HL-60/S4 treated with retinoic acid at 250 ng/mL for 4 days and 3 days (cell line): ENCODE measurements around the gene PSMA6.
"Not testable (repeated sequence)": the region's sequence is repeated elsewhere in the genome, so short reads cannot be mapped to it uniquely, and the experiment has no call there.

Source experiments
- in situ Hi-C: fragments of 300-500 bp; cut with MboI; formaldehyde crosslinking; loops from 2 replicates; pipeline ENCODE4 v1.7.0; 2022; ENCODE audit warnings: low sequenced_read_pairs

PSMA6 gene

DNA sequence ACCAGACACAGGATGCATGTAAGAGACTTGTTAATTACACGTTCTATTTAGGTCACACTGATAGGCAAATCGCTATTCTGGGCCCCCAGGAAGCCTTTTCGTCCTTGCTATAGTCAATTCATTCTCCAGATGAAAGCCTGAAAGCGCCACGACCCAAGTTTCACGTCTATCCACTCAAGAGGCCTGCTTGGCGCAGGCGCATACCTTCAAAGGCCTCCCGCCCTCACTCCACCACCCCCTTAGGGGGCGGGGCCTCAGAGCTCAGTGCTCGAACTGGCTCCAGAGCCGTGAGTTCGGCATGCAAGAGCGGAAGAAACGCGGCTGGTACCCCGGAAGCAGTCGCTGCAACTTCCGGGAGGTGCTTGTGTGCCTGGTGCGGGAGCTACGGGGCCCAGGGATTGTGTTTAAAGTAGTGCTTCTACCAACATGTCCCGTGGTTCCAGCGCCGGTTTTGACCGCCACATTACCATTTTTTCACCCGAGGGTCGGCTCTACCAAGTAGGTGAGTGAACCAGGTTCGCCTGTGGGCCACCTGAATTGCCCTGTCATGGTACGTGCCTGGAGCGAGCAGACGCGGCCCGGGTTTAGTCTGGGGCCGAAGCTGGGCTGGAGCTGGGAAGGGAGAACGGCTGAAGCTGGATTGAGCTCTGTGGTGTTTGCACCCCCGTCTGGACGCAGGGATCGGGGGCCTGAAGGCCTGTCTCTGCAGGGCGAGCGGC is at the start of gene PSMA6:
PSMA6 (plus strand) TSS at position 332 of the 719 bp plus-strand sequence; CDS start at position 427, 95 bp downstream.
- in situ Hi-C loops = no loop called here

DNA sequence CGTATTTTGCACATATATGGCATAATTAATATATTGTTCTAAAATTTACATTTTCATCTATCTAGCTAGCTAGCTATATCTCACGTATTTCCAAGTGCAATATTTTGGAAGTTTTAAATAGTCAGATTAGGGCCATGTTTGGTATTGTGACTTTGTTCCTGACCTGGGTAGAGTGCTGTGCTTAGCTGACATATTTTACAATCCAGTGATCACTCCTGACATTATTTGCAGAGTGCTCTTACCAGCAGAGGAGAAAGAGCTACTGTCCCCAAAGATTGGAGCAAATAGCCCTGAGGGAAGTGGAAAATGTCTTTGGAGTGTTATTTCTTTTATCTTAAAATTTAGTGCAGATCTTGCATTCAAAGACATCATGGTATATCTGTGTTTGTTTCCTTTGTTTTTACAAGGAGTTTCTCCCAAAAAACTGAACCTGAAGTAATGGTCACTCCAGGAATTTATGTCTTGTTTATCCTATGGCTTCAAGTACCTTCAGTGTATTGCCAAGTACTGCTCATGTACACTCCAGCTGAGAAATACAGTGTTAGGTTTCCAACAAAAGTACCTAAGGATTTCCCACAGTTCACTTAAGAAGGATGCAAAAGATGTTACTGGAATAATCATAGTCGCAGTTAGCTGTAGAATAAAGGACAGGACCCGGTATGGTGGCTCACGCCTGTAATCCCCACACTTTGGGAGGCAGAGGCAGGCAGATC is 49.4 kb upstream of the PSMA6 start:
- in situ Hi-C loops = no loop called here

DNA sequence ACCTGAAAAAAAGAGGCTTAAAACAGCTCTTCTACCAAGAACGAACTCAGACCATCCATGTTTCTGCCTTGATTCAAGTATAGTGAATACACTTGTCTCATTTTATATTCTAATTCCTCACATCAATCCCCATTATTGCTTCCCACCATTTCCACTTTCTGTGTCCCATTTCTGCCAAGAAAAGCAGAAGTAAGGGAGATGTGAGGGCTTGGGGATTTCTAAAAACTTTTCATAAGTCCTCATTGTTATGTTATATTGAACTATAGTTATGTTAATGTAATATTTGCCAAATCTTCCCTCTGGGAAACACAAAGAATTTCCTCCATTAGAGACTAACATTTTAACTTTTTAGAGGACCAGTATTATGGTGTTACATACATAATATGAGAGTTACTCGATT is 48.2 kb upstream of the PSMA6 start:
- in situ Hi-C loops = no loop called here

DNA sequence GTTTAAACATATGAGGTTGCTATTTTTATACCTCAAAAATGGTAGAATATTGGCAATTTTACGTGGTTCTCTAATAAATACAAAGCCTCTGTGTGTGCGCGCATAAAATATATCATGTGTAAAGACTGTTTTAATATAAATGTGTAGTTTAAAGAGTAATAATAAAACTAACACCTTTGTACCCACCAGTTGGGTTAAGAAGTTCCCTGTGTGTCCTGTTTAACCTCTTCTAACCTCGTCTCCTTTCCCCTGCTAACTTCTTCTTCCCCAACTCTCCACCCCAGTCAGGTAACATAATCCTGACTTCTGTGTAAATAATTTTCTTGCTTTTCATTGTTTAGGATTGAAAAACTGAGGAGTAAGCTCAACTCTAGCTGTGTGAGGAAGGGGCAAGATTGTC is 47.6 kb upstream of the PSMA6 start:
- in situ Hi-C loops = no loop called here

DNA sequence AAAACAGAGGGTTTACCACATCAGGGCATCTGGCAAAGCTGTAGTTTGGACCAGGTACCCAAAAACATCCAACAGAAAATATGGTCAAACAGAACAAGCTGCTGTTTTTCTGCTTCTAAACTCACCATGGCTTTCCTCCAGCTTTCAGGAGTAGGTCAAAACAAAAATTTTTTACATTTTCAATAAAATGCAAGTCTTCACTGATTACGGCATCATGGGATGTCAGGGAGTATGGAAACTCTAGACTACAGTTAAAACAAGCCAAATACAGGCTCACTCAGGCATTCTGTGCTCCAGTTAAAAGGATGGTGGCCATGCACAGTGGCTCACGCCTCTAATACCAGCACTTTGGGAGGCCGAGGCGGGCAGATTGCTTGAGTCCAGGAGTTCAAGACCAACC is 47.1 kb upstream of the PSMA6 start:
- in situ Hi-C loops = no loop called here

DNA sequence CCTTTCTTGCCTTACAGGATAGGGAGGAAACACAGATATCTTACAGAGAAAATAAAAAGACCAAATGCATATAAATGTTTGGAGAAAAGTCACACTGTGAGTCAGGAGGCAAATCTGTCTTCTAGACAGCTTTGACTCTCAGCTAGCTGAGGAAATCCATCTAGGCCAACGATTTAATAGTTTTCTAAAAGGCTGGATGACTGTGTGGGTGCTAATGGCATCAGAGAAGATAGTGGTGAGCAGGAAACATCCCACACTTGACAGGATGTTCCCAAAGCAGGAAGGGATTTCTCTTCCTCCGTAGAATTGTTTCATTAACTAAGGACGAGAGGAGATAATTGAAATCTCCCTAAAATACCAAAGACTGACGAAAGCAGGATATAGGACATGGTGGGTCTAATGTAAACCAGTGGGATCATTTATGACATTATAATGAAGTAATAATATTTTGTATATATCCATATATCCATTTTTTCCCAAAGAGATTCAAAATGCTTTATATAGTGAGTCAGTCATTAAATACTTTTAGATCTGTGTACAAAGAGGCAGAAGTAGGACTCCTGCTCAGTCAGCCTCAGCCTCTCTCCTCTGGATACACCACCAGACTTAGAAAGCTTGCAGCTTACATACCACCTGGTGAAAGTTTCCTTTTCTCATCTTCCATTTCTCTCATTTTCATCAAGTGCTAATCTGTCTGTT is 44.3 kb upstream of the PSMA6 start:
- in situ Hi-C loops = no loop called here

DNA sequence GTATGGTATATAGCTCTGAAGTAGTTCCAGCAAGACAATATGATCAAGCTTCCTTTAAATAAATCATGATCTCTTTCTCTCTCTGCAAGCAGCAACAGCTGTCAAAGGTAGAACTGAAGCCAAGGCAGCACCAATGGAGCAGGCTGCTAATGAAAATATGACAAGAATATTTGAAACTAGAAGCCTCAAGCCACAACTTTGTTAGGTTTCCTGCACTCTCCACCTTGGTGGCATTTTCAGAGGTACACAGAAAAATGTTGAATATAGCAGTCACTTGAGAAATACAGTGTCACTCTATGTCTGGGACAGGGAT is 43.8 kb upstream of the PSMA6 start:
- in situ Hi-C loops = no loop called here

DNA sequence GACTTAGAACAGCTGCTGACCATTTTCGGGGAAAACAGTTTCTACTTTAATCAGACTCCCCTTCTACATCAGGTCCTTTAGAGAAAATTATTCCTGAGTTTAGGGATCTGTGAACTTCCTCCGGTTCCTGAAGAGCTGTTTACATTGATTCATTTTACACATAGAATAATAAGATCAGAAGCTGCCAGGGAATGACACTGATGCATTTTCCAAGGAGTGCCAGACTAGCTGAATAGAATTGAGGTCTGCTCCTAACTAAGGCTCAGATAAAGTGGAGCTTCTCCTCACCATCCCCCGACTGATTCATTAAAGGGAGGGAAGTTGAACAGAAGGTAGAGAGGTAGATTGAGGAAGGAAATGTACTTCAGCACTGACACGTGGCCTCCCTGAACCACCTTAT is 41.9 kb upstream of the PSMA6 start:
- in situ Hi-C loops = no loop called here

DNA sequence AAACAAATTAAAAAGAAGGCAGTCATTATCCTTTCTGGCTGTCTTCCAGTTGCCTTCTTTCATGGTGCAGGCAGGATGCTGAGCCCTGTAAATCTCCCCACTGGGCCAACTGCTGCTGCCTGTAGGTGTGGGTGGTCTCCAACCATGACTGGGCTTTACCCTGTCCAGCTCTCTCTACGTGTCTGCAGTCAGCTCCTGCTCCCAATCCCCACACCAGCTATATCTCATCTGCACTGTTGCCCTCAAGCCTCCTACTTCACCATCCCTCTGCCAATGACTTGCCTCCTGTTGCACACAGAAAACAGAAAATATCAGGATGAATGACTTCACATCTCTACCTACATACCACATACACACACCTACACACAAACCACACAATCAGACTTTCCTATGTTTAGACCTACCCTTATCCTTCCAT is 39.7 kb upstream of the PSMA6 start:
- in situ Hi-C loops = no loop called here

DNA sequence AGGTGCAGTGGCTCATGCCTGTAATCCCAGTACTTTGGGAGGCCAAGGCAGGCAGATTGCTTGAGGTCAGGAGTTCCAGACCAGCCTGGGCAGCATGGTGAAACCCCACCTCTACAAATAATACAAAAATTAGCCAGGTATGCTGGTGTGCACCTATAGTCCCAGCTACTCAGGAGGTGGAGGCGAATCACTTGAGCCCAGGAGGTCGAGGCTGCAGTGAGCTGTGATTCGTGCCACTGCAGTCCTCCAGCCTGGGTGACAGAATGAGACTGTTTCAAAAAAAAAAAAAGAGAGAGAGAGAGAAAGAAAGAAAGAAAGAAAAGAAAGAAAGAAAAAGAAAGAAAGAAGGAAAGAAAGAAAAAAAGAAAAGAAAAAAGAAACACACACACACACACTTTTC is 39.1 kb upstream of the PSMA6 start:
- in situ Hi-C loops = not testable (repeated sequence)

DNA sequence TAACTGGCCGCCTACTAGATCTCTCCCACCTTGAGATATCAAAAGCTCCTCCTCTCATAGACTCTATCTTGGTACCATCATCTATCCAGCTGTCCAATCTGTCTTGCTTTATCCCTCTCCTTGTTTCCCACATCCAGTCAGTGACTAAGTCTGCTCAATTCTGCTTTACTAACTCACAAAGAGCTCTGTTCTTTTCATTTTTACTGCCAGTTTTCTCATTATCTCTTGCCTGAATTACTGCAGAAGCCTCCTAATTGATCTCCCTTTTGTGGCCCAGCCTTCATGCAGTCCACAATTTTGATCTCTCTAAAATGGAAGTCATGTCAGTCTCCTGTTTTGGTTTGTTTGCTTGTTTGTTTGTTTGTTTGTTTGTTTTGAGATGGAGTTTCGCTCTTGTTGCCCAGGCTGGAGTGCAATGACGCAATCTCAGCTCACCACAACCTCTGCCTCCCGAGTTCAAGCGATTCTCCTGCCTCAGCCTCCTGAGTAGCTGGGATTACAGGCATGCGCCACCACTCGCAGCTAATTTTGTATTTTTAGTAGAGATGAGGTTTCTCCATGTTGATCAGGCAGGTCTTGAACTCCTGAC is 38.1 kb upstream of the PSMA6 start:
- in situ Hi-C loops = not testable (repeated sequence)

DNA sequence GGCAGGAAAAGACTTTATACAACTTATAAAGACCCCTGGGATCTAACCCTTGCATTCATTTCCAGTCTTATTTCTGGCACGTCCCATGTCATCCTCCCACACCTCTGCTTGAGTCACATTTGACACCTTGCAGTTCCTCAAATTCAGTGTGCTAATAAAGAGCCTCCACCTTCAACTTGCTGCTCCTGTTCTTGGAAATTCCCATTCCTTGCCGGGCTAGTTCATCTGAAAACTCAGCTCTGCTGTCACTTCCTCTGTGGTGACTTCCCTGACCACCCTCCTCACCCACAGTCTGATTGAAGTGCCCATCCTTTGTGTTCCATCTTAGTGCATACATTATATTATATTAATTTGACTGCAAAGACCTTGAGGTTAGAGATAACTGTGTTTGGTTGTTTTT is 37.4 kb upstream of the PSMA6 start:
- in situ Hi-C loops = no loop called here

DNA sequence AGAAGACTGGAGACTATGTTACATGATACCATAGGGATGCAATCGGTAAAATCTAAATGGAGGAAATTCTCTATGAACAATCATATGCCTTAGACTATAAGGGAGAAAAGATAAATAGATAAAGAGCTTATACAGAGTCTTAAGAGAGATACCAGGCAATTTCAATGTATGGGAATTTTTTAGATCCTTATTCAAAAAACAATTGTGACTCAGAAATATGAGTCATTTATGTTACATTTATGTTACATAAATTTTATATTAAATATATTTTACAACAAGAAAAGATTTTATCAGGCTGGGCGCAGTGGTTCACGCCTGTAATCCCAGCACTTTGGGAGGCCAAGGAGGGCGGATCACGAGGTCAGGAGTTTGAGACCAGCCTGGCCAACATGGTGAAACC is 36.5 kb upstream of the PSMA6 start:
- in situ Hi-C loops = no loop called here

DNA sequence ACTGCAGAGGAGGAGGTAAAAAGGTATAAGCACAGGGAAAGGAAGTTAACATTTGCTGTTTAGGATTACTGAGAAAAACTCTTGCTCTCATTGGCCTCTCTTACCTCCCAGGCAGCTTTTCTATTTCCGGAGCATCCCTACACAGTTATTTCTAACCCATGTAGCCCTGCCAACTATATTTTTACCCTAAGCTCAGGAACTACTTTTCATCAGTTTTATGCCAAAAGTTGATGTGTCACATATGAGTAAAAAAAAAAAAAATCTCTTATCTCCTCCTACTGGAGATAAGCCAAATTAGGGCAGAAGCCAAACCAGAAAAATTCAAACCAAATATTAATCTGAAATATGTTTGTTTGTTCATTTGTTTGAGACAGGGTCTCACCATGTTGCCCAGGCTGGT is 34.4 kb upstream of the PSMA6 start:
- in situ Hi-C loops = no loop called here

DNA sequence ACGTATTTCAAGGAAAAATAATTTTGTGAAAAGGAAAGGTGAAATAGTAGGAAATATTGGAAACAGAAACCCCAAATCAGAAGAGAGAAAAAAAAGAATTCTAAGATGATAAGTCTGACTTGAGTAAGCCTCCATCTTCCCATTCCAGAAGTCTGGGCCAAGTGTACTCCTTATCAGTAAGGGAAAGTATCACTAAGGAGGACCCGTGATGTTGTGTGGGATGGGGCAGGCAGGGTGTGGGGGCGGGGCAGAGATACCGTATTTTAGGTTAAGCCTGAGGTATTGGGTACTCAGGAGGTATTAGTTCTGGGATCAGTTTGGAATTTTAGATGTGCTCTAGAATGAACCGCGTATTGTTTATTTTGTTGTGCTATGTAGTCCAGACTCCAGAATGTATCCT is 33.8 kb upstream of the PSMA6 start:
- in situ Hi-C loops = no loop called here

DNA sequence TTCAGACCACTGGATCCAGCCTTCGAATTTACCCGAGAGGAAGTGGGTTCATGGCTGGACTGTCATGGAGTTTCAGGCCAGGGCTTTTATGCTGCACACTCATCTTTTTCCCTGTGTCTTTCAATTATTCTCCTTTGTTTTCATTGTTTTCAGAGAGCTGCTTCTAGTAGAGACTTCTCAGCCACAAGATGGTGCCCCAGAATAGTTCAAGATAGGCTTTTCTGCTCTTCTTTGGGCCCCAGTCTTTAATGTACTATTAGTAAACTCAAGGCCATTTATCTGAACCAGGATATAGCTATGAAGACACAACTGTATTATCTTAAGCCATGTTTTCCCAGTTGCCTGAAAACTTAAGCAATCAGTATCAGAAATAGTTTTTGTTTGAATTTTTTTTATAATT is 30.4 kb upstream of the PSMA6 start:
- in situ Hi-C loops = no loop called here

DNA sequence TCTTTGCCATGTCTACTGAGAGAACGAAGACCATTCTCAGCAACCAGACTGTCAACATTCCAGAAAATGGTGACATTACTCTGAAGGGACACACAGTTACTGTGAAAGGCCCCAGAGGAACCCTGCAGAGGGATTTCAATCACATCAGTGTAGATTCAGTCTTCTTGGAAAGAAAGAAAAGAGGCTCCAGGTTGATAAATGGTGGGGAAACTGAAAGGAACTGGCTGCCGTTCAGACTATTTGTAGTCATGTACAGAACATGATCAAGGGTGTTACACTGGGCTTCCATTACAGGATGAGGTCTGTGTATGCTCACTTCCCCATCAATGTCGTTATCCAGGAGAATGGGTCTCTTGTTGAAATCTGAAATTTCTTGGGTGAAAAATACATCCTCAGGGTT is 29.7 kb upstream of the PSMA6 start:
- in situ Hi-C loops = no loop called here

DNA sequence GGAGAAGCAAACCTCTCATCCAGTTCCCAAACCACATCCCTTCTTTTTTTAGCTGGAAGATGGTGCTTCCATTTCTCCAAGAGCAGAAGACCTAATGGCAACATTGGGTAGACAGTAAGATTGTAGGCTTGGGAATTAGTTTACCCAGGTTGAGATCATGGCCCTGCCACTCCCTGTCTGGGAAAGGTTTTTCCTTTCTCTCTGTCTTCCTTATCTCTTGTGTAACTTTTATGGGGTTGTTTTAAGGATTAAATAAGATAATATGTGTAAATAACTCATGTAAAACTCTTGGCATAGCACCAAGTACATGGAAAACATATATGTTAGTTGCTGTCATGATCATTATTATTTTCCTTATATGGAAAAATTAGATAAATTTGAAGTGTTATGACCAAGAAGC is 23.2 kb upstream of the PSMA6 start:
- in situ Hi-C loops = no loop called here

DNA sequence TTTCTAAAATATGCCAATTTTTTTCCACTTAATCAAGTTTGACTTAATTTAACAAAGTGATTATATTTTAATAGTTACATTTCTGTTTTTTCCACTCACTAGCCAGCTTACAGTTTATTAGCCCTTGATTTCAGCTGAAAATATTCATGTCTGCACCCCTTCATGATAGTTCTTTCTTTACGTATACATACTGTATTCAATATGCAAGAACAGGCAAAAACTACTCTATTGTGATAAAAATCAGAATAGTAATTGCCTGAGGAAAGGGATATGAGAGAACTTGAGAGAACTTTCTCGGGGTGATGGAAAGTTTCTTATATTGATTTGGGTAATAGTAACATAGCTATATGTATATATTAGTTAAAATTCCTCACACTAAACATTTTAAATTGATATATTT is 17.4 kb upstream of the PSMA6 start:
- in situ Hi-C loops = no loop called here

DNA sequence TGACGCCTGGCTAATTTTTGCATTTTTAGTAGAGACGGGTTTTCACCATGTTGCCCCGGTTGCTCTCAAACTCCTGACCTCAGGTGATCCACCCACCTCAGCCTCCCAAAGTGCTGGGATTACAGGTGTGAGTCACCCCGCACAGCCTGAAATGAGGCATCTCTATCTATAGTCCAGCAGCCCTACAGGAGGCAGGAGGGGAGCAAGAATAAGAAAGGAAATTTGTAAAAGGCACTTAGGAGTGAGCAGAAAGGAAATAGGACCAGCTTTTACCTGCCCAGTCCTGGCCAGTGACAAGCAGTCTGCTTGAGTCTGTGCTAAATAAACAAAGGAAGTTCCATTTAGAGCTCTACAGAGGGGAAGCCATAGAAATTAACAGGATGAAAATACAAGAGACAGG is 15.0 kb upstream of the PSMA6 start:
- in situ Hi-C loops = no loop called here

DNA sequence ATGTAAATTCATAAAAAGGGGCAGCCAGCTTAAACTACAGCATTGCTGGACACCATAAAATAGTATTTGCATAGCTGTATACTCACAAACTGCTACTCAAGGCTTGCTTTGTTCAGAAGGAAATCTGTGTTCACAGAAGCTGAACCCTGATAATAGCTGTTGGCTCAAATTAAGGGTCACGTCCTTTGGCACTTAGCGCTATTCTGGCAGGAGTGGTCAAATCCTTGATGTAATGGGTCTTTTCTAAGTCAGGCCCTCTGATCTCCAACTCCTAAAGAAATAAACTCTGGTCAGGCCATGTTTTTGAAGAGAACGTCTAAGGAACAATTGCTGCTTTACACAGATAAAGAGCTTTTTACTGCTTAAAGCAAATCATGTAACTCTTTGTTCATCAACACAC is 12.8 kb upstream of the PSMA6 start:
- in situ Hi-C loops = no loop called here

DNA sequence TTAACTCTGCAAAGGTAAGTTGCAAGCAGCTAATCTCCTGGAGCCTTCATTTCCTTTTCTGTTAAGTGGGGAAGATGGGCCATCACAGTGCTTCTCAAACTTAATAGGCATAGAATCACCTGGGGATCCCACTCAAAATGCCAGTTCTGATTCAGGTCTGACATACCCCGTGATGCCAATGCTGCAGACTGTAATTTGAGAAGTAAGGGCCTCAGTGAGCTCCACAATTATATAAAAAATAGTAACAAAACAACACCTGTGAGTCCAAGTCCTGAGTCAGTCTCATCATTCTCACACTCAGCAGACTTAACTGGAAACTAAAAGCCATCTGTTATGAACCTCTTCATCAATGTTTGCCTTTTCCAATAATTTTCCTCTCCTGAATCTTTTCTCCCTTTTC is 10.8 kb upstream of the PSMA6 start:
- in situ Hi-C loops = no loop called here
